Measurements from ENCODE around the gene CES2.
"Not testable (repeated sequence)": the region's sequence is repeated elsewhere in the genome, so short reads cannot be mapped to it uniquely, and the experiment has no call there.

Gene CES2

GRCh38 chr16:66940236-66940635 is 4.9 kb downstream of the CES2 start:
- Mint-ChIP-seq H3K27ac (no peak overlapping the region), H3K4me3 (no peak overlapping the region), H3K9me3 (no peaks in the 10 kb centered on the region), H3K36me3 (ENCODE audit: low read depth) (peaks cover 28% of the 10 kb centered on the region), H3K4me1 (peaks cover 23% of the 10 kb centered on the region), H3K27me3 (ENCODE audit: low read depth, poor library complexity) (peaks cover 5% of the 10 kb centered on the region)
- DNase-seq, result no peak
- no peak for TF ChIP-seq CTCF (IDR thresholded peaks at IDR 0.05)

GRCh38 chr16:66942981-66943380 is 7.7 kb downstream of the CES2 start:
- Mint-ChIP-seq H3K36me3 (ENCODE audit: low read depth) (peaks cover 21% of the 10 kb centered on the region), H3K27me3 (ENCODE audit: low read depth, poor library complexity) (peaks cover 20% of the 10 kb centered on the region), H3K4me3 (no peak overlapping the region), H3K9me3 (no peaks in the 10 kb centered on the region), H3K27ac (no peak overlapping the region), H3K4me1 (peaks cover 9% of the 10 kb centered on the region)
- no peak for DNase-seq
- TF ChIP-seq CTCF (IDR thresholded peaks at IDR 0.05), result no peak

GRCh38 chr16:66943426-66944053 is 8.2 kb downstream of the CES2 start:
- TF ChIP-seq CTCF (IDR thresholded peaks at IDR 0.05), result no peak
- Mint-ChIP-seq H3K4me3 (no peak overlapping the region), H3K4me1 (peaks cover 15% of the 10 kb centered on the region), H3K27me3 (ENCODE audit: low read depth, poor library complexity) (peaks cover 26% of the 10 kb centered on the region), H3K9me3 (no peaks in the 10 kb centered on the region), H3K36me3 (ENCODE audit: low read depth) (peaks cover 21% of the 10 kb centered on the region), H3K27ac (no peak overlapping the region)
- DNase-seq, result no peak

- H3K36me3 Mint-ChIP-seq (ENCODE audit: low read depth), result peaks cover 21% of the 10 kb centered on the region
- peaks cover 20% of the 10 kb centered on the region for H3K4me1 Mint-ChIP-seq
- H3K27ac Mint-ChIP-seq, result no peak overlapping the region
- TF ChIP-seq CTCF (IDR thresholded peaks at IDR 0.05), result no peak
- DNase-seq, result no peak
- no peaks in the 10 kb centered on the region for H3K9me3 Mint-ChIP-seq
- peaks cover 28% of the 10 kb centered on the region for H3K27me3 Mint-ChIP-seq (ENCODE audit: low read depth, poor library complexity)
- no peak overlapping the region for H3K4me3 Mint-ChIP-seq
These were observed 8.7 kb downstream of the CES2 start for GRCh38 chr16:66944054-66944441.

- not testable (repeated sequence) for H3K9me3 Mint-ChIP-seq, H3K4me3 Mint-ChIP-seq, DNase-seq
- peak overlapping the region; percentile 42 for H3K27ac Mint-ChIP-seq
- peaks cover 17% of the 10 kb centered on the region for H3K36me3 Mint-ChIP-seq (ENCODE audit: low read depth)
- peaks cover 28% of the 10 kb centered on the region for H3K4me1 Mint-ChIP-seq
- H3K27me3 Mint-ChIP-seq (ENCODE audit: low read depth, poor library complexity), result peaks cover 38% of the 10 kb centered on the region
These were observed 9.7 kb downstream of the CES2 start for GRCh38 chr16:66944971-66945370.

GRCh38 chr16:66945939-66946338 is 10.6 kb downstream of the CES2 start:
- H3K27ac Mint-ChIP-seq, result no peak overlapping the region
- H3K9me3 Mint-ChIP-seq, result no peaks in the 10 kb centered on the region
- no peak for TF ChIP-seq CTCF (IDR thresholded peaks at IDR 0.05)
- H3K4me3 Mint-ChIP-seq, result no peak overlapping the region
- DNase-seq, result no peak
- H3K36me3 Mint-ChIP-seq (ENCODE audit: low read depth), result peaks cover 15% of the 10 kb centered on the region
- peaks cover 33% of the 10 kb centered on the region for H3K4me1 Mint-ChIP-seq
- peaks cover 45% of the 10 kb centered on the region for H3K27me3 Mint-ChIP-seq (ENCODE audit: low read depth, poor library complexity)
